OCI-LY3 (cell line): ENCODE results near the gene LHB.
"Not testable (repeated sequence)": the region's sequence is repeated elsewhere in the genome, so short reads cannot be mapped to it uniquely, and the experiment has no call there.

ENCODE experiments used
- H2AFZ ChIP-seq: fragments of 200-600, 300-600 bp; shearing (Covaris generic); 2 replicates; pipeline ENCODE4 v1.6.0; 2014; ENCODE audit warnings: antibody characterized with exemption, low read depth, low read length
- H3K27ac ChIP-seq: fragments of 200-600, 300-600 bp; sonication (generic); 2 replicates; pipeline ENCODE4 v1.5.1; 2014; ENCODE audit warnings: mild to moderate bottlenecking, low read length, moderate library complexity, mixed read lengths
- H3K27me3 ChIP-seq: fragments of 200-600, 300-600 bp; sonication (generic); 2 replicates; pipeline ENCODE4 v1.6.1; 2014; ENCODE audit warnings: low read depth, low read length, mixed read lengths
- H3K36me3 ChIP-seq: fragments of 200-600, 300-600 bp; sonication (generic); replicated peaks from 2 replicates; pipeline ENCODE3; 2014; ENCODE audit warnings: low read depth, low read length, mixed read lengths
- H3K4me1 ChIP-seq: fragments of 300-600, 200-600 bp; sonication (generic); 2 replicates; pipeline ENCODE4 v1.6.1; 2014; ENCODE audit warnings: low read length, mixed read lengths
- H3K4me2 ChIP-seq: fragments of 200-600, 300-600 bp; sonication (generic); 2 replicates; pipeline ENCODE4 v1.6.1; 2014; ENCODE audit warnings: low read length, mixed read lengths
- H3K4me3 ChIP-seq: fragments of 300-600, 200-600 bp; sonication (generic); 2 replicates; pipeline ENCODE4 v1.5.1; 2014; ENCODE audit warnings: antibody characterized with exemption, mild to moderate bottlenecking, low read length, moderate library complexity
- H3K79me2 ChIP-seq: fragments of 300-600, 200-600 bp; shearing (Covaris generic); 2 replicates; pipeline ENCODE4 v1.6.1; 2014; ENCODE audit warnings: mild to moderate bottlenecking, low read length, mixed read lengths
- H3K9ac ChIP-seq: fragments of 300-600, 200-600 bp; shearing (Covaris generic); 2 replicates; pipeline ENCODE4 v1.6.0; 2014; ENCODE audit warnings: mild to moderate bottlenecking, low read length, moderate library complexity
- H3K9me3 ChIP-seq: fragments of 200-600, 300-600 bp; shearing (Covaris generic); 2 replicates; pipeline ENCODE4 v1.6.1; 2014; ENCODE audit warnings: low read length, mixed read lengths; ENCODE audit not compliant: insufficient read depth
- H4K20me1 ChIP-seq: fragments of 200-600, 300-600 bp; sonication (generic); 2 replicates; pipeline ENCODE4 v1.6.1; 2016; ENCODE audit warnings: low read length, mixed read lengths; ENCODE audit not compliant: insufficient read depth
- EZH2phosphoT487 ChIP-seq: fragments of 200-600 bp; shearing (Covaris generic); IDR thresholded peaks from 2 replicates; pipeline ENCODE4 v1.6.1; 2018; ENCODE audit warnings: antibody characterized with exemption, mixed run types, low read depth
- TF ChIP-seq, protein P1 (sequence below): fragments of 200-600, 300-600 bp; sonication (generic); IDR thresholded peaks from 2 replicates; pipeline ENCODE4 v1.5.1; 2014; ENCODE audit warnings: antibody characterized with exemption, low read length, low read depth

The LHB gene

DNA sequence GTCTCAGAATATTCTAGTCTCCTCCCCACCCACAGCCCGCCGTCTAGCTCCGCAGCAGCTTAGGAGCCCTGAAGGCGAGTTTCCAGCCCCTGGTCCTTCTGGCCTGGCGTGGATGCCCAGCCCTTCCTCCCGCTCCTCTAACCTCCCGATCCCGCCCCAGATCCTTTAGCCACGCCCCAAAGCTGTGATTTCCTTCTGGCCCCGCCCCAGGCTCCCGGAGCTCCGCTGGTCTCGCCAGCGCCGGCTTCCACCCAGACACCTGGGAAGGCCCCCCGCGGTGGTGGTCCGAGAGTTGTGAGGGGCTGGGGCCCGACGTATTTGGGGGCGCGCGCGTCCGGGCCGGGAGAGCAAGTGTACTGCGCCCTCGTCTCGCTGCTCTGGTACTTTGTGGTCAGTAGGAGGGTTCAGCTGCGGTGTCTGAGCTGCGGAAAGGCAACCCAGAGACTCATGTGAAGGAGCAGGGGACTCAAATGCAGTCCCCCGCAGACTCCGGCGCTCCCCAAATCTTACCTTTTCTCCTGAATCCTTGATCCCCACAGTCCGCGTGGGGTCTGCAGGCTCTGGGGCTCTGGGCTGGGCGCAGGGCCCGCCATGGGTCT lies 40.8 kb upstream of the LHB start, which contains the start of gene CGB7:
Gene CGB7, minus strand, starts transcription at position 114 of the 599 bp plus-strand sequence. CDS start 2,374 bp downstream, outside the sequence.
- Histone ChIP-seq H3K9ac (no peak within 1 kb of the TSS), H3K4me1 (no peaks in the 10 kb centered on the region), H2AFZ (no peak within 1 kb of the TSS), H3K4me2 (no peak within 1 kb of the TSS), H3K27me3 (no peaks in the 10 kb centered on the region), H3K27ac (no peak within 1 kb of the TSS), H3K79me2 (no peaks in the 10 kb centered on the region), H3K4me3 (no peak within 1 kb of the TSS), H3K9me3 (no peaks in the 10 kb centered on the region), H3K36me3 (no peaks in the 10 kb centered on the region), H4K20me1 (no peaks in the 10 kb centered on the region)
- TF ChIP-seq EZH2phosphoT487: no peak
- TF ChIP-seq, protein P1, sequence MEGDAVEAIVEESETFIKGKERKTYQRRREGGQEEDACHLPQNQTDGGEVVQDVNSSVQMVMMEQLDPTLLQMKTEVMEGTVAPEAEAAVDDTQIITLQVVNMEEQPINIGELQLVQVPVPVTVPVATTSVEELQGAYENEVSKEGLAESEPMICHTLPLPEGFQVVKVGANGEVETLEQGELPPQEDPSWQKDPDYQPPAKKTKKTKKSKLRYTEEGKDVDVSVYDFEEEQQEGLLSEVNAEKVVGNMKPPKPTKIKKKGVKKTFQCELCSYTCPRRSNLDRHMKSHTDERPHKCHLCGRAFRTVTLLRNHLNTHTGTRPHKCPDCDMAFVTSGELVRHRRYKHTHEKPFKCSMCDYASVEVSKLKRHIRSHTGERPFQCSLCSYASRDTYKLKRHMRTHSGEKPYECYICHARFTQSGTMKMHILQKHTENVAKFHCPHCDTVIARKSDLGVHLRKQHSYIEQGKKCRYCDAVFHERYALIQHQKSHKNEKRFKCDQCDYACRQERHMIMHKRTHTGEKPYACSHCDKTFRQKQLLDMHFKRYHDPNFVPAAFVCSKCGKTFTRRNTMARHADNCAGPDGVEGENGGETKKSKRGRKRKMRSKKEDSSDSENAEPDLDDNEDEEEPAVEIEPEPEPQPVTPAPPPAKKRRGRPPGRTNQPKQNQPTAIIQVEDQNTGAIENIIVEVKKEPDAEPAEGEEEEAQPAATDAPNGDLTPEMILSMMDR: no peak

GRCh38 chr19:49056902-49057596 lies 40.2 kb upstream of the LHB start:
- H3K79me2 ChIP-seq, H3K9me3 ChIP-seq, H3K4me3 ChIP-seq, H3K4me2 ChIP-seq, H3K36me3 ChIP-seq, H4K20me1 ChIP-seq, H3K4me1 ChIP-seq, H3K27ac ChIP-seq, H2AFZ ChIP-seq, H3K27me3 ChIP-seq, H3K9ac ChIP-seq: not testable (repeated sequence)

- H2AFZ ChIP-seq: no peak overlapping the region
- H3K4me2 ChIP-seq: no peak overlapping the region
- no peak overlapping the region for H3K4me3 ChIP-seq
- H3K4me1 ChIP-seq: no peaks in the 10 kb centered on the region
- no peaks in the 10 kb centered on the region for H3K36me3 ChIP-seq
- no peak overlapping the region for H3K27ac ChIP-seq
- no peaks in the 10 kb centered on the region for H3K9me3 ChIP-seq
- no peak for TF ChIP-seq EZH2phosphoT487
- TF ChIP-seq, protein P1: no peak
- H4K20me1 ChIP-seq: no peaks in the 10 kb centered on the region
- H3K27me3 ChIP-seq: no peaks in the 10 kb centered on the region
- H3K9ac ChIP-seq: no peak overlapping the region
- no peaks in the 10 kb centered on the region for H3K79me2 ChIP-seq
Observed at GRCh38 chr19:49056101-49056901, 39.4 kb upstream of the LHB start.

DNA sequence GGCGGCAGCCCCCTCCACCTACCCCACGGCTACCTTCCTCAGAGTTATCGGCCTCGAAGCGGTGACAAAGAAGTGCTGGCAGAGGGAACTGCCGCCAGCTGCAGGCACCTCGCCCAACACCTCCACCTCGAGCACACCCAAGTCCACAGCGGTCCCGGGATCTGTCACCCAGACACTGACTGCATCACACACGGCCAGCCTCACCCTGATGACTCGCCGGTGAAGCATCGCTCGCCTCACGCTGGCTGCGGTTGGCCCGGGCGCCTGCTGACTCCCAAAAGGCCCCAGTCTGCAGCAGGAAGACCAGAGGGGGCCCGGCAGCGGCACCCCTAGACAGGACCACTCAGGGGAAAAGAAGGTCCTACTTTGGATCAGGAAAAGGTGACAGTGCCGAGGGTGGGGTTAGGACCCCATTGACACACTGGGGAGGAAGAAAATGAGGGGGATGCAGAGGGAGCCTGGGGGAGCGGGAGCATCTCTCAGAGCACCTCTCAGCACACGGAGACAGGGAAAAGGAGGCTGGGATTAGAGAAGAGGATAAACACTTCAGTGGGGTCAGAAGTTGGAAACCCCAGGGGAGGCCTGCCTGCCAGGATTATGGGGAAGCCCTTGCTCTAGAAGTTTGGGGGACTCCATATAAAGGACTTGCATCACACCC lies 33.6 kb upstream of the LHB start:
- H4K20me1 ChIP-seq, H3K27me3 ChIP-seq, H3K36me3 ChIP-seq, H3K4me2 ChIP-seq, H2AFZ ChIP-seq, H3K4me1 ChIP-seq, H3K4me3 ChIP-seq, H3K9me3 ChIP-seq, H3K9ac ChIP-seq, H3K79me2 ChIP-seq, H3K27ac ChIP-seq: not testable (repeated sequence)

GRCh38 chr19:49049834-49050233 lies 32.9 kb upstream of the LHB start:
- not testable (repeated sequence) for H3K36me3 ChIP-seq, H3K4me3 ChIP-seq, H3K4me2 ChIP-seq, H3K27ac ChIP-seq, H3K9ac ChIP-seq, H3K79me2 ChIP-seq, H3K9me3 ChIP-seq, H3K27me3 ChIP-seq, H4K20me1 ChIP-seq, H2AFZ ChIP-seq, H3K4me1 ChIP-seq

GRCh38 chr19:49049011-49049410 lies 32.1 kb upstream of the LHB start, which contains the start of gene CGB8:
Gene CGB8 (minus strand): TSS chr19:49049111. CDS start chr19:49048739, 372 bp downstream.
- H3K36me3 ChIP-seq, H3K4me1 ChIP-seq, H3K27ac ChIP-seq, H3K9me3 ChIP-seq, H3K79me2 ChIP-seq, H2AFZ ChIP-seq, H3K27me3 ChIP-seq, H3K4me2 ChIP-seq, H3K9ac ChIP-seq, H4K20me1 ChIP-seq, H3K4me3 ChIP-seq: not testable (repeated sequence)

- not testable (repeated sequence) for H3K4me2 ChIP-seq, H3K27ac ChIP-seq, H3K4me3 ChIP-seq, H3K79me2 ChIP-seq, H2AFZ ChIP-seq, H3K4me1 ChIP-seq, H3K9me3 ChIP-seq, H4K20me1 ChIP-seq, H3K9ac ChIP-seq, H3K27me3 ChIP-seq, H3K36me3 ChIP-seq
Observed at GRCh38 chr19:49043548-49043947, 26.7 kb upstream of the LHB start, which contains the start of gene CGB5. Gene CGB5 (plus strand): TSS chr19:49043848. CDS start chr19:49044210, 362 bp downstream.
